ENCODE data around the gene CYP4F11.
"Not testable (repeated sequence)": the region's sequence is repeated elsewhere in the genome, so short reads cannot be mapped to it uniquely, and the experiment has no call there.

Gene CYP4F11

GRCh38 chr19:15919243-15919642 lies 15.1 kb downstream of the CYP4F11 start:
- DNase-seq: no peak

- no peak for DNase-seq
Measured at GRCh38 chr19:15915109-15915508, 19.2 kb downstream of the CYP4F11 start.

DNA sequence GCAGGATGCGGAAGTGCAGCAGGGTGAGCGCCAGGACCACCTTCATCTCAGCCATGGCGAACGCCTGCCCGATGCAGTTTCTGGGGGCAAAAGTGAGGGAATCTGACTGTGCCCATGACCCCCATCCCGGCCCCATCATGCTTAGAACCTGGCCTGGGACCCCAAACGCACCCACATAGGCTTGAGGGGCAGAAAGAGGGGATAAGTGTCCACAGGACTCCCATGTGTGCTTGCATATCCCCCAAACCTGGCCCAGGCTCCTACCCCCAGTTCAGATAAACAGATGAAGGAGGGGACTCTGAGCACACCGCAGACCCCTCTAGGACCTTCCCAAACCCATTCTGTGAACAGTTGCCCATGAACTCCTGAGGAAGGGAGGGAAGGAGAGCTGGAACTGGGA lies 20.5 kb downstream of the CYP4F11 start:
- no peak for DNase-seq

DNA sequence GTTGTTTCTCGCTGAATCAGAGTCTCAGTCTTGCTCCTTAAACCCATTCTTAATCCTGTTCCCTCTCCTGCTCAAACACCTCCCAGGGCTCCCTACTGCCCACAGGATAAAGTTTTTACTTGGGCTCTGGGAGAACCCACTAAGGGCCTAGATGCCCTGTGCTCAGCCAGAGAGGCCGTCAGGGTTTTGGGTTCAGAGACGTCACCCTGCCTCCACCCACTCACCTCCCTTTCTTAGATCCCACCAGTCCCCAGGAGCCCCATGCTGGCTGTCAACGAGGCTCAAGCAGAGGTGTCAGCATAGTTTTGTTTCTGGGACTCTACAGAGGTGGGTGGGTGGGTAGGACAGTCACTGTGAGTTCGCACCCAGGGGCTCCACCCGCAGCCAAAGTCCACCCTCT lies 20.9 kb downstream of the CYP4F11 start:
- DNase-seq: no peak

GRCh38 chr19:15911599-15912235 lies 22.6 kb downstream of the CYP4F11 start:
- DNase-seq: no peak

DNA sequence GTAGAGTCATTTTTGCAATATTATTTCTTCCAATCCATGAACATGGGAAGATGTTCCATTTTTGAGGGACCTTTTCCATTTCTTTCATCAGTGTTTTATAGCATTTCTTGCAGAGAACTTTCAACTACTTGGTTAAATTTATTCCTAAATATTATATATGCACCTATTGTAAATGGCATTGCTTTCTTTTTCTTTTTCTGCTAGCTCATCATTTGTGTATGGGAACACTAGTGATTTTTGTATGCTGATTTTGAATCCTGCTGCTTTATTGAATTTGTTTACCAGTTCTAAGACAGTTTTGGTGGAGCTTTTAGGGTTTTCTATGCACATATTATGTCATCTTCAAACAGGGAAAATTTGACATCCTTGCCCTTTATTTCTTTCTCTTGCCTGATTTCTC lies 29.3 kb downstream of the CYP4F11 start:
- DNase-seq: no peak

- DNase-seq: not testable (repeated sequence)
Measured at GRCh38 chr19:15902898-15903297, 31.4 kb downstream of the CYP4F11 start.

DNA sequence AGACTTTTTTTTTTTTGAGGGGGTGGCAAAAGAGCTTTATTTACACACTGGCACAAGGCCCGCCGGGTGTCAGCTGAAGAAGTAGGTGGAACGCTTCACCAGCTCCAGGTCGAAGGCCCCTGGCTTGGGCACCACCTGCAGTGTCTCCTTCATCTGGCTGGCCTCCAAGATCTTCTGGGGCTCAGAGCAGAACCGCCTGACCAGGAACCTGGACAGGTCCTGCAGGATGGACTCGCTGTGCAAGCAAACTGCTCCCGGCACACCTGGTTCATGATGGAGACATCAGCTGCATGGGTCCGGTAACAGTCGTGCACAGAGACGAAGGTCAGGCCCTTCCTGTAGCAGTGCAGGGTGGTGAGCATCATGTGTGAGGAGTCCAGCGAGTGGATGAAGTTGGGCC lies 32.1 kb downstream of the CYP4F11 start:
- DNase-seq: no peak

DNA sequence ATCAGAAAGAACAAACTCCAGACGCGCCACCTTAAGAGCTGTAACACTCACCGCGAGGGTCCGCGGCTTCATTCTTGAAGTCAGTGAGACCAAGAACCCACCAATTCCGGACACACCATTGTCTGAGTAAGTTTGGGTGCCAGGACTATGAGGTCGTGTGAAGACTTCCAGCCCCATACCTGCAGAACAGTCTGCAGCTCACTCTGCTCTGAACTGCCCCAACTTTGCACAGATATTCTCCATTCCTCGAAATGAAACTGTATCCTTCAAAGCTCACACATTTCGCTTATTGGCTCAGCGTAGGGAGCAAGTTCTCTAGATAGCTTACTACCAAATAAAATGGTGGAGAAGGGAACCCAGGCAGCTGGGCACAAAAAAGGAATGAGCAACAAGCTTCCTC lies 33.8 kb downstream of the CYP4F11 start:
- no peak for DNase-seq

DNA sequence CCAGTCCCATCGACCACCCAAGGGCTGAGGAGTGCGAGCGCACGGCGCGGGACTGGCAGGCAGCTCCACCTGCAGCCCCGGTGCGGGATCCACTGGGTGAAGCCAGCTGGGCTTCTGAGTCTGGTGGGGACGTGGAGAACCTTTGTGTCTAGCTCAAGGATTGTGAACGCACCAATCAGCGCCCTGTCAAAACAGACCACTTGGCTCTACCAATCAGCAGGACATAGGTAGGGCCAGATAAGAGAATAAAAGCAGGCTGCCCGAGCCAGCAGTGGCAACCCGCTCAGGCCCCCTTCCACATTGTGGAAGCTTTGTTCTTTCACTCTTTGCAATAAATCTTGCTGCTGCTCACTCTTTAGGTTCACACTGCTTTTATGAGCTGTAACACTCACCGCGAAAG lies 34.3 kb downstream of the CYP4F11 start:
- not testable (repeated sequence) for DNase-seq

DNA sequence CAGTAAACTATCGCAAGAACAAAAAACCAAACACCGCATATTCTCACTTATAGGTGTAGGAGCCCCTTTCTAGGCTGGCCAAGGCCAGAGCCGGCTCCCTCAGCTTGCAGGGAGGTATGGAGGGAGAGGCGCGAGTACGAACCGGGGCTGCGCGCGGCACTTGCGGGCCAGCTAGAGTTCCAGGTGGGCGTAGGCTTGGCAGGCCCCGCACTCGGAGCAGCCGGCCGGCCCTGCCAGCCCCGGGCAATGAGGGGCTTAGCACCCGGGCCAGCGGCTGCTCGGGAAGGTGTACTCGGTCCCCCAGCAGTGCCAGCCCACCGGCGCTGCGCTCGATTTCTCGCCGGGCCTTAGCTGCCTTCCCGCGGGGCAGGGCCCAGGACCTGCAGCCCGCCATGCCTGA lies 34.8 kb downstream of the CYP4F11 start:
- DNase-seq: not testable (repeated sequence)

DNA sequence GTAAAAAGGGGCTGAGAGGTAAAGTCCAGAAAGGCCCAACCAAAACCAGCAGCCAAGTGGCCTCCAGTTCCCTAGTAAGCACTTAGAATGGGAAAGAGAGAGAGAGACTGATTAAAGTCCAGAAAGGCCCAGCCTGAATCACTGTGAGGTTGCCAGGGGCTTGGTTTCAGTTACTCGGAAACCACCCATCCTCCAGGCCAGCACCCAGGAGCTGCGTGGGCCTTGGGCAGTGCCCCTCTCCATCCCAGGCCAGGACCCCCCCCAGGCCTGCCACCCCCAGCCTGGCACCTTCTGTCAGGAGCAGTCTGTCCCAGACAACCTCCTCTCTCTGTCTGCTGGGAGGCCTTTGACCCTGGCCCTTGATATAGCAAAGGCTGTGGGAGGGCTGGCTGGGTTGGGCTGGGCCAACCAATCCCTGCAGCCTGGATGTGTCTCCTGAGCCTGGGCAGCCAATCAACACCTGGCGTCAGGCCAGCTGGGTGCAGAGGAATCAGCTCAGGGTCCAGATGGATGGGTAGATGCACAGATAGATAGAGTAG lies 36.5 kb downstream of the CYP4F11 start, which contains the start of gene CYP4F2:
Gene CYP4F2 (minus strand): TSS at position 337 of the 539 bp plus-strand sequence. CDS start 463 bp downstream, outside the sequence.
- DNase-seq: no peak

- no peak for DNase-seq
Measured at GRCh38 chr19:15897026-15897737, 37.1 kb downstream of the CYP4F11 start.

- DNase-seq: no peak
Measured at GRCh38 chr19:15895876-15896430, 38.4 kb downstream of the CYP4F11 start.

DNA sequence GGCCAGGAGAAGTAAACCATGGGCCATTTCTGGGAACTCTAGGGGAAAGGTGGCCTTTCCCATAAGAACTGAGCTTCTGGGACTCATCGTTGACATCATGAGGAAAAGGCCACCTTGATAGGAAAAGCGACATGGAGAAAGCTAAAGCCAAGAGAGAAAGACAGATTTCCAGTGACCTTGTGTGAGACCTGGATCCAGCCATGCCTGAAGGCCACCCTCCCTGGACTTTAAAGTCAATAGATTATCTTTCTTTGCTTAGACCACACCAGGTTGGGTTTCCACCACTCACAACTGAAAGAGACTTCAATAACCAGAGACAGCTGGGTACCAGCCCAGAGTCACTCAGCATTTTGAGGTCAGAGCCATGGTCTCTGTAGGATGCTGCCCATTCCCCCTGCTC lies 40.0 kb downstream of the CYP4F11 start:
- DNase-seq: no peak

DNA sequence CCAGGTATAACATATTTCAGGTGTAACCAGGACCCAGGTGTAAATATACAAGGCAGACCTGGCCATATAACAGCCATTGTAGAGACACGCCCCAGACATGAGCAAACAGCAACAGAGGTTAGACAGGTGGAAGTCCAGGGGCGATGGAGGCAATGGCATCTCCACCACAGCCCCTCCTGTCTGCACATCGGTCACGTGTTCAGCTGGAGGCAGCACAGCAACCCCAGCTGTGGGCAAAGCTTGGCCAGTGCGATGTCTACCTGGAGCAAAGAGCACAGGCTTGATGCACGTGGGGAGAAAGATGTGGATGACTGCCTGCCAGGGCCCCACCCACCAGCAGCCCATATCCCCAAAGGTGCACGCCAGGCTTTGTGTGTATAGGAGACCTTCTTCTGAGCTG lies 40.9 kb downstream of the CYP4F11 start:
- DNase-seq: no peak

DNA sequence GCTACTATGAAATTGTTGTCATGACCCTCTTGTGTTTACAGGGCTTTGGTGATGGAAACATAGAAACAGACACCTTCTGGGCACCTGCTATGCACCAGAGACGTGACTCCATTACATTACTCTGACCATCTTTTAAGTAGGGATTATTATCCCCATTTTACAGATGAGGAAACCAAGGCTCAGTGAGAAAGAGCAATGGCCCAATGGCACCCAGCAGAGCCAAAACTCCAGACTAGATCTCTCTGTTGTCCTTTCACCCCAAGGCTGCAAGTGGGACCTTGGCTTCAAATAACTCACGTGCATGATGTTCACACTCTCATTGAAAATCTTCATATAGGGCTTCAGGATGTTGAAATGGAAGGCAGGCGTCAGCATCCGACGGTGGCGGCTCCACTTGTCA lies 42.3 kb downstream of the CYP4F11 start:
- DNase-seq: no peak

- DNase-seq: no peak
Measured at GRCh38 chr19:15891434-15891833, 42.9 kb downstream of the CYP4F11 start.

DNA sequence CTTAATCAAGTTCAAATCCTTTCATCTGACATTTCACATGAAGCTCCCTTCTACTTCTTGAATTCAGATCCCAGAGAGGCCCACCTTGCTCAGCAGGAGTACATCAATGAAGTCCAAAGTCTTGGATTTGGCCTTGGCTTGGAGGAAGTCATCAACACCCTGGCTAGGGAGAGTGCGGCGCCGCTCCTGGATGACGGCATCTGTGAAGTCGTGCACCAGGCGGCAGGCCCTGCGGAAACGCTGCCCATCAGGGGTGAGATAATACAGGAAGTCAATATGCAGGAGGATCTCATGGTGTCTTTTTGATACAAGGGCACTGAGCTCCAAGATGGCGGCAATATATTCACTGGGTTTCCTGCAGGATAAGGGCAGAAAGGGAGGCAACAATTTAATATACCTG lies 45.0 kb downstream of the CYP4F11 start:
- not testable (repeated sequence) for DNase-seq

GRCh38 chr19:15885919-15886318 lies 48.4 kb downstream of the CYP4F11 start:
- DNase-seq: no peak

GRCh38 chr19:15885167-15885566 lies 49.2 kb downstream of the CYP4F11 start:
- no peak for DNase-seq

- DNase-seq: peak in 1 of 2 experiments; percentile 1
Measured at GRCh38 chr19:15883329-15883728, 51.0 kb downstream of the CYP4F11 start.

GRCh38 chr19:15874821-15875474 lies 59.4 kb downstream of the CYP4F11 start:
- DNase-seq: no peak

All from AML-193 (cell line).